H1 (cell line): ENCODE data around the gene NR2F2. TPM values are rescaled to one million over a fixed set of nuclear protein-coding genes. Genes with fewer than 3 reads are reported as not detected.

ENCODE experiments used
- CTCF ChIA-PET: fragments of 300-600 bp; sonication (Branson Sonifier 250); formaldehyde crosslinking; loops from one replicate; lab custom pipeline; 2021; ENCODE audit not compliant: partially characterized antibody; lab: Charles Lee
- POLR2A ChIA-PET: fragments of 300-600 bp; sonication (Branson Sonifier 250); formaldehyde crosslinking; loops from one replicate; lab custom pipeline; 2021; ENCODE audit warnings: inconsistent platforms; ENCODE audit not compliant: partially characterized antibody; lab: Charles Lee
- DNase-seq, 2 experiments: peaks; one replicate each; pipeline versions ENCODE4 v3.0.0 to v3.0.0-alpha.2; 2010 to 2022; ENCODE audit warnings: low spot score in 2 of 2, low read depth in 1 of 2, mixed read lengths in 1 of 2
- FAIRE-seq: peaks from 2 replicates; lab custom pipeline; 2011; peaks lifted over from hg19 to GRCh38; lab: Jason Lieb, UNC
- H2AFZ ChIP-seq: 2 replicates; pipeline ENCODE4 v1.8.1; 2012; ENCODE audit warnings: low read length, inconsistent platforms
- H2AK5ac ChIP-seq: 2 replicates; pipeline ENCODE4 v1.6.1; 2013; ENCODE audit warnings: low read depth, low read length
- H2BK120ac ChIP-seq: replicated peaks from 2 replicates; pipeline ENCODE3; 2013; ENCODE audit warnings: low read depth, low read length, inconsistent platforms
- H2BK12ac ChIP-seq: 2 replicates; pipeline ENCODE4 v1.6.1; 2013; ENCODE audit warnings: low read depth, low read length
- H2BK15ac ChIP-seq: 2 replicates; pipeline ENCODE4 v1.6.1; 2013; ENCODE audit warnings: low read length
- H2BK20ac ChIP-seq: 2 replicates; pipeline ENCODE4 v1.6.1; 2013; ENCODE audit warnings: low read length
- H2BK5ac ChIP-seq: 2 replicates; pipeline ENCODE4 v1.6.1; 2013; ENCODE audit warnings: low read depth, low read length
- H3K14ac ChIP-seq: 2 replicates; pipeline ENCODE4 v1.6.1; 2013; ENCODE audit warnings: inconsistent platforms; ENCODE audit not compliant: insufficient read length
- H3K18ac ChIP-seq: 2 replicates; pipeline ENCODE4 v1.6.1; 2013; ENCODE audit warnings: low read length; ENCODE audit errors: extremely low read depth
- H3K23ac ChIP-seq: 2 replicates; pipeline ENCODE4 v1.6.1; 2013; ENCODE audit warnings: inconsistent platforms; ENCODE audit not compliant: insufficient read length
- H3K23me2 ChIP-seq: 2 replicates; pipeline ENCODE4 v1.6.1; 2013; ENCODE audit warnings: low read depth, low read length
- H3K27ac ChIP-seq: 2 replicates; pipeline ENCODE4 v1.6.1; 2011; ENCODE audit warnings: low read depth, low read length, inconsistent platforms
- H3K27me3 ChIP-seq, 4 experiments: replicated peaks in 1 of 4; 1 replicate in 1 of 4; 2 replicates in 3 of 4; pipeline versions ENCODE4 v1.6.1 to v1.8.1; 2011 to 2013; ENCODE audit warnings: low read length in 3 of 4, mild to moderate bottlenecking in 3 of 4, inconsistent platforms in 2 of 4, mixed read lengths in 2 of 4, moderate library complexity in 1 of 4; ENCODE audit not compliant: control insufficient read depth in 3 of 4, insufficient read depth in 3 of 4; ENCODE audit errors: extremely low read depth in 1 of 4
- H3K36me3 ChIP-seq, 4 experiments: 2 replicates each; pipeline versions ENCODE4 v1.6.1 to v1.8.1; 2011 to 2013; ENCODE audit warnings: mild to moderate bottlenecking in 4 of 4, low read length in 3 of 4, moderate library complexity in 2 of 4, control low read depth in 1 of 4, inconsistent platforms in 1 of 4; ENCODE audit not compliant: insufficient read depth in 4 of 4, control insufficient read depth in 2 of 4
- H3K4ac ChIP-seq: replicated peaks from 2 replicates; pipeline ENCODE3; 2013; ENCODE audit warnings: low read length, low read depth, mixed read lengths, inconsistent platforms; ENCODE audit not compliant: insufficient read length
- H3K4me1 ChIP-seq, 4 experiments: replicated peaks in 1 of 4; 1 replicate in 1 of 4; 2 replicates in 3 of 4; pipeline versions ENCODE4 v1.6.1 to v1.8.1; 2011 to 2013; ENCODE audit warnings: low read length in 3 of 4, inconsistent platforms in 2 of 4, mixed read lengths in 1 of 4; ENCODE audit not compliant: insufficient read depth in 4 of 4, control insufficient read depth in 3 of 4
- H3K4me2 ChIP-seq, 2 experiments: 2 replicates each; pipeline versions ENCODE4 v1.6.1 to v1.8.1; 2011 to 2013; ENCODE audit warnings: low read depth in 2 of 2, low read length in 2 of 2, control low read depth in 1 of 2, inconsistent platforms in 1 of 2, mild to moderate bottlenecking in 1 of 2; ENCODE audit not compliant: insufficient read depth in 1 of 2
- H3K4me3 ChIP-seq, 4 experiments: fragments of 200-600, 300-600 bp in 1 of 4; sonication (generic), shearing (Covaris generic), sonication (Bioruptor Twin) in 1 of 4; 2 replicates each; pipeline versions ENCODE4 v1.5.1 to v1.8.1; 2011 to 2016; ENCODE audit warnings: low read length in 4 of 4, low read depth in 3 of 4, control low read depth in 2 of 4, inconsistent platforms in 2 of 4, mild to moderate bottlenecking in 2 of 4, mixed read lengths in 1 of 4, moderate library complexity in 1 of 4; ENCODE audit not compliant: insufficient read depth in 2 of 4; ENCODE audit errors: extremely low read depth in 1 of 4
- H3K56ac ChIP-seq: replicated peaks from 2 replicates; pipeline ENCODE3; 2013; ENCODE audit warnings: low read depth, mild to moderate bottlenecking, mixed read lengths, low read length, inconsistent platforms; ENCODE audit not compliant: insufficient read length
- H3K79me1 ChIP-seq: 2 replicates; pipeline ENCODE4 v1.6.1; 2013; ENCODE audit warnings: low read depth, low read length, control low read depth
- H3K79me2 ChIP-seq, 2 experiments: 2 replicates each; pipeline versions ENCODE4 v1.6.1 to v1.8.1; 2012 to 2013; ENCODE audit warnings: low read length in 2 of 2, mild to moderate bottlenecking in 2 of 2, inconsistent platforms in 1 of 2; ENCODE audit not compliant: insufficient read depth in 2 of 2, control insufficient read depth in 1 of 2
- H3K9ac ChIP-seq, 4 experiments: replicated peaks in 1 of 4; 1 replicate in 1 of 4; 2 replicates in 3 of 4; pipeline versions ENCODE4 v1.6.1 to v1.8.1; 2011 to 2013; ENCODE audit warnings: low read depth in 3 of 4, low read length in 3 of 4, control low read depth in 2 of 4, mild to moderate bottlenecking in 2 of 4, moderate library complexity in 2 of 4, inconsistent platforms in 1 of 4; ENCODE audit errors: extremely low read depth in 1 of 4
- H3K9me3 ChIP-seq, 2 experiments: 2 replicates each; pipeline versions ENCODE4 v1.6.1 to v1.8.1; 2012 to 2013; ENCODE audit warnings: mild to moderate bottlenecking in 2 of 2, moderate library complexity in 2 of 2, control low read depth in 1 of 2, inconsistent platforms in 1 of 2, low read depth in 1 of 2, low read length in 1 of 2, mixed read lengths in 1 of 2; ENCODE audit not compliant: insufficient read depth in 2 of 2
- H4K20me1 ChIP-seq, 2 experiments: replicated peaks in 1 of 2; 2 replicates each; pipeline versions ENCODE3 to v1.8.1; 2011 to 2013; ENCODE audit warnings: inconsistent platforms in 2 of 2, low read length in 2 of 2, mild to moderate bottlenecking in 1 of 2; ENCODE audit not compliant: insufficient read depth in 2 of 2, control insufficient read depth in 1 of 2
- H4K5ac ChIP-seq: 2 replicates; pipeline ENCODE4 v1.6.1; 2013; ENCODE audit warnings: low read length, low read depth, mixed read lengths, inconsistent platforms; ENCODE audit not compliant: insufficient read length
- H4K8ac ChIP-seq: 2 replicates; pipeline ENCODE4 v1.8.0; 2013; ENCODE audit warnings: mild to moderate bottlenecking, moderate library complexity, low read length, inconsistent platforms; ENCODE audit not compliant: insufficient read depth; ENCODE audit errors: extremely low read depth
- H4K91ac ChIP-seq: replicated peaks from 2 replicates; pipeline ENCODE3; 2013; ENCODE audit warnings: low read length, mixed read lengths, inconsistent platforms; ENCODE audit not compliant: insufficient read length
- BRCA1 ChIP-seq: IDR thresholded peaks from 2 replicates; pipeline ENCODE4 v1.6.1; 2012; ENCODE audit warnings: low read depth, low read length, improper control_type of control experiment
- CHD2 ChIP-seq: IDR thresholded peaks from 2 replicates; pipeline ENCODE4 v1.6.1; 2012; ENCODE audit warnings: low read length, improper control_type of control experiment
- EZH2 ChIP-seq: fragments of 200-600 bp; sonication (generic); IDR thresholded peaks from 2 replicates; pipeline ENCODE4 v1.7.1; 2012; ENCODE audit warnings: low read depth, mild to moderate bottlenecking, moderate library complexity, low read length, inconsistent platforms; ENCODE audit not compliant: severe bottlenecking
- HDAC6 ChIP-seq: IDR thresholded peaks from one replicate; pipeline ENCODE4 v1.7.1; 2012; ENCODE audit warnings: low read depth, mild to moderate bottlenecking, inconsistent platforms, low read length, moderate library complexity
- JUND ChIP-seq: IDR thresholded peaks from 2 replicates; pipeline ENCODE4 v1.6.1; 2011; ENCODE audit warnings: mild to moderate bottlenecking, improper control_type of control experiment, low read length
- KDM1A ChIP-seq: fragments of 200-600, 300-600 bp; sonication (generic); IDR thresholded peaks from 2 replicates; pipeline ENCODE4 v1.7.1; 2016; ENCODE audit warnings: mild to moderate bottlenecking, low read length, borderline replicate concordance
- MAFK ChIP-seq: IDR thresholded peaks from 2 replicates; pipeline ENCODE4 v1.6.1; 2012; ENCODE audit warnings: low read depth, mild to moderate bottlenecking, improper control_type of control experiment, low read length
- PHF8 ChIP-seq: fragments of 200-600 bp; sonication (generic); conservative IDR thresholded peaks from 2 replicates; pipeline ENCODE4 v1.7.1; 2012; ENCODE audit warnings: low read depth, mild to moderate bottlenecking, inconsistent platforms, low read length, moderate library complexity
- RXRA ChIP-seq: IDR thresholded peaks from 2 replicates; pipeline ENCODE4 v1.6.1; 2011; ENCODE audit warnings: low read depth, mild to moderate bottlenecking, low read length, moderate library complexity; ENCODE audit not compliant: insufficient read depth
- SUZ12 ChIP-seq: fragments of 200-600 bp; sonication (generic); IDR thresholded peaks from 2 replicates; pipeline ENCODE4 v1.6.1; 2012; ENCODE audit warnings: mild to moderate bottlenecking, inconsistent platforms, low read length, moderate library complexity, mixed read lengths
- TAF1 ChIP-seq: IDR thresholded peaks from 2 replicates; pipeline ENCODE4 v1.6.1; 2011; ENCODE audit warnings: mild to moderate bottlenecking, low read depth, low read length
- TBP ChIP-seq: IDR thresholded peaks from 2 replicates; pipeline ENCODE4 v1.6.1; 2011; ENCODE audit warnings: low read depth, low read length, improper control_type of control experiment
- TEAD4 ChIP-seq: IDR thresholded peaks from 2 replicates; pipeline ENCODE4 v1.6.1; 2012; ENCODE audit warnings: low read depth, low read length, inconsistent platforms, mixed read lengths
- ZNF274 ChIP-seq: IDR thresholded peaks from 2 replicates; pipeline ENCODE4 v1.7.0; 2012; ENCODE audit warnings: low read length, borderline replicate concordance; ENCODE audit errors: extremely low read depth
- WGBS, 2 experiments: shearing (Covaris generic) in 1 of 2; methylation state at CpG; one replicate each; pipeline versions ENCODE4 v1.1.6 to v1.1.7; 2013 to 2015; ENCODE audit warnings: low lambda C conversion rate in 2 of 2, mixed read lengths in 2 of 2, inconsistent platforms in 1 of 2, low coverage in 1 of 2, missing lambda C conversion rate in 1 of 2; ENCODE audit not compliant: insufficient replicate concordance in 2 of 2, insufficient coverage in 1 of 2, insufficient read length in 1 of 2; ENCODE audit errors: extremely low coverage in 1 of 2, missing lambda C conversion rate in 1 of 2; 5-methylcytosine and 5-hydroxymethylcytosine counted together
- polyA plus RNA-seq, 7 experiments: library from polyadenylated mRNA; depleted of rRNA in 3 of 7; stranded (reverse) in 5 of 7; unstranded in 2 of 7; fragments of >200 nt in 5 of 7; fragments of 200-250 nt in 2 of 7; gene quantifications; 1 replicate in 5 of 7; 2 replicates in 1 of 7; 4 replicates in 1 of 7; pipeline versions ENCODE4 v1.2.1 to v1.2.3, GENCODE V29; 2011 to 2013; ENCODE audit warnings: missing spikeins in 2 of 7, mixed read lengths in 2 of 7
- total RNA-seq: library from RNA; stranded (reverse); fragmentation: NEBNext Ultra II Directional; extraction: Animal tissue kit (Norgen Biotek cat#: 25700); gene quantifications from 2 replicates; pipeline ENCODE4 v1.2.1, GENCODE V29; 2021

NR2F2 gene
- total and polyA plus RNA-seq, 2 of the 8 experiments (the other 6 are each of a cell fraction or from before 2014, with no cell fraction given): 0.03 TPM; not detected in 1

- Histone ChIP-seq H2AFZ (no peak overlapping the region), H3K9me3 (no peaks in the 10 kb centered on the region; a peak in 1 of 4 replicates), H3K27ac (no peak overlapping the region), H2BK12ac (0 out of 2 replicates have a peak overlapping the region, but pooled peaks have one; percentile 86), H3K4me2 (peak overlapping the region; percentile 72 to 77), H3K56ac (no peak overlapping the region), H2BK15ac (no peak overlapping the region)
- no peak for TF ChIP-seq CHD2
- TF ChIP-seq PHF8: no peak
- no peak for TF ChIP-seq BRCA1
- TF ChIP-seq HDAC6: no peak
- TF ChIP-seq KDM1A: no peak
- no peak for TF ChIP-seq RXRA
- TF ChIP-seq MAFK: no peak
- TF ChIP-seq EZH2: no peak
- no peak for TF ChIP-seq TEAD4
- TF ChIP-seq SUZ12: peak; percentile 44; the same call in 1 of the 2 replicates
- TF ChIP-seq TBP: peak; percentile 2; the same call in 1 of the 2 replicates
- TF ChIP-seq JUND: no peak
- no peak for TF ChIP-seq ZNF274
- TF ChIP-seq TAF1: no peak
- TF ChIP-seq, all 59 proteins: peak for 2
- WGBS, 2 experiments: 3% methylated on average over 12 of the region's 12 CpGs; no CpG with 5 or more reads in 1 of the 2 experiments
- H3K4ac ChIP-seq: peak overlapping the region; percentile 70
- CTCF ChIA-PET: interaction anchor here (0.6 to 1.7 kb wide), 3 partner anchors 8 to 13 kb away, joined by 3 to 6 read pairs (median 5); no protein-coding TSS in a partner anchor
- no peak for DNase-seq
- H3K14ac ChIP-seq: no peak overlapping the region
- no peaks in the 10 kb centered on the region for H3K79me1 ChIP-seq
- POLR2A ChIA-PET: no interaction called here
- no peak overlapping the region for H2AK5ac ChIP-seq
- H3K4me1 ChIP-seq: peaks cover 21 to 38% (median 27%) of the 10 kb centered on the region in 4 experiments
- no peak overlapping the region for H3K9ac ChIP-seq
- H3K36me3 ChIP-seq: peaks cover 0 to 3% (median 0%) of the 10 kb centered on the region in 4 experiments; a peak in 1 of 8 replicates
- peak overlapping the region; percentile 11 to 56 (median 34); a peak in 6 of 8 replicates for H3K4me3 ChIP-seq
- no peak overlapping the region for H3K23ac ChIP-seq
- H4K8ac ChIP-seq: peak overlapping the region; percentile 71; the same call in 1 of the 2 replicates
- H2BK20ac ChIP-seq: no peak overlapping the region
- H3K23me2 ChIP-seq: peaks cover 4% of the 10 kb centered on the region; the same call in 1 of the 2 replicates
- H2BK120ac ChIP-seq: no peak overlapping the region
- H3K79me2 ChIP-seq: no peaks in the 10 kb centered on the region
- no peak overlapping the region for H4K5ac ChIP-seq
- no peak overlapping the region for H4K91ac ChIP-seq
- H3K18ac ChIP-seq: peak overlapping the region; percentile 51; the same call in 1 of the 2 replicates
- peaks cover 0 to 22% of the 10 kb centered on the region in 2 experiments for H4K20me1 ChIP-seq
- no peak overlapping the region for H2BK5ac ChIP-seq
- no peak for FAIRE-seq
- peaks cover 76 to 95% (median 90%) of the 10 kb centered on the region in 4 experiments for H3K27me3 ChIP-seq
These were observed 2.2 kb downstream of the NR2F2 start for GRCh38 chr15:96332637-96333121.
